Measurements from ENCODE around the gene ATRX. TPM values are rescaled to one million over a fixed set of nuclear protein-coding genes. Genes with fewer than 3 reads are reported as not detected.
A peak's percentile ranks its signal among the peaks of the same experiment; 100 is the strongest.
"Not testable (repeated sequence)": the region's sequence is repeated elsewhere in the genome, so short reads cannot be mapped to it uniquely, and the experiment has no call there.

ATRX gene
- total RNA-seq, 1 donor from 2014 or later: 129 TPM

DNA sequence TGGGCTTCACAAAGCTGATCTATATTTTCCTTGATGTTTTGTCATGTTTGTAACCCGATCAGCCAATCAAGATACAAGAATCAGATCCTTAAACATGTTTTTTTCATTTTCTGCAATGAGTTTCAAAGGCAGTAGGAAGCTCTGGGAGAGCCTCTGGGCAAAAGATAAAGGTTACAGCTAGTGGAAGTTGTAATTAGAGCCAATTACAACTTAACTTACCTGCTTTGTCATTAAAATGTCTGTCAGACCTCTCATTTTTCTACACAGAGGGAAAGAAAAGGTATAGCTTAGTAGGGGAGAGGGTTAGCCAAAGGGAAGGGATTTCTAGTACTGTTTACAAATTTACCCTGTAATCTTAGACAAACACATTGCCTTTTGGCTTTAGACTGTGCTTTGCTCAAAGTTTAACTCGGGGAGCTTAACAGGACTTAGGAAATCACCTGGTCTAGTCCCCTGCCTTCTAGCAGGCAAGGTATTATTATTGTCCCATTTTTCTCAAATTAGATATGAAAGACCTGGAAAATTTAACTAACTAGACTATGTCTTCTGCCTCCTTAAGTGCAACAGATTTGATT lies 283.0 kb downstream of the ATRX start:
- Histone ChIP-seq H3K4me2 (peak overlapping the region; percentile 50), H3K4me3 (no peak overlapping the region), H3K4me1 (peaks cover 8% of the 10 kb centered on the region), H3K27me3 (no peaks in the 10 kb centered on the region), H4K20me1 (ENCODE audit: low read depth) (no peaks in the 10 kb centered on the region), H3K9me3 (ENCODE audit: low read depth) (no peaks in the 10 kb centered on the region), H3K79me2 (ENCODE audit: low read depth) (no peaks in the 10 kb centered on the region), H2AFZ (replicated peaks) (no peak overlapping the region), H3K27ac (no peak overlapping the region), H3F3A (ENCODE audit: low read depth) (no peaks in the 10 kb centered on the region), H3K36me3 (no peaks in the 10 kb centered on the region), H3K9ac (no peak overlapping the region)
- Mint-ChIP-seq H3K4me1 (no peaks in the 10 kb centered on the region), H3K36me3 (no peaks in the 10 kb centered on the region), H3K27me3 (ENCODE audit: insufficient read depth, low read depth) (no peaks in the 10 kb centered on the region), H3K27ac (no peak overlapping the region), H3K4me3 (no peak overlapping the region), H3K9me3 (peaks cover 8% of the 10 kb centered on the region)
- no peak for DNase-seq (ENCODE audit: low spot score)
- TF ChIP-seq EZH2 (IDR thresholded peaks at IDR 0.05) (no peak), EZH2phosphoT487 (IDR thresholded peaks at IDR 0.05) (no peak)
- TF ChIP-seq, protein P1, sequence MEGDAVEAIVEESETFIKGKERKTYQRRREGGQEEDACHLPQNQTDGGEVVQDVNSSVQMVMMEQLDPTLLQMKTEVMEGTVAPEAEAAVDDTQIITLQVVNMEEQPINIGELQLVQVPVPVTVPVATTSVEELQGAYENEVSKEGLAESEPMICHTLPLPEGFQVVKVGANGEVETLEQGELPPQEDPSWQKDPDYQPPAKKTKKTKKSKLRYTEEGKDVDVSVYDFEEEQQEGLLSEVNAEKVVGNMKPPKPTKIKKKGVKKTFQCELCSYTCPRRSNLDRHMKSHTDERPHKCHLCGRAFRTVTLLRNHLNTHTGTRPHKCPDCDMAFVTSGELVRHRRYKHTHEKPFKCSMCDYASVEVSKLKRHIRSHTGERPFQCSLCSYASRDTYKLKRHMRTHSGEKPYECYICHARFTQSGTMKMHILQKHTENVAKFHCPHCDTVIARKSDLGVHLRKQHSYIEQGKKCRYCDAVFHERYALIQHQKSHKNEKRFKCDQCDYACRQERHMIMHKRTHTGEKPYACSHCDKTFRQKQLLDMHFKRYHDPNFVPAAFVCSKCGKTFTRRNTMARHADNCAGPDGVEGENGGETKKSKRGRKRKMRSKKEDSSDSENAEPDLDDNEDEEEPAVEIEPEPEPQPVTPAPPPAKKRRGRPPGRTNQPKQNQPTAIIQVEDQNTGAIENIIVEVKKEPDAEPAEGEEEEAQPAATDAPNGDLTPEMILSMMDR (IDR thresholded peaks at IDR 0.05): no peak

DNA sequence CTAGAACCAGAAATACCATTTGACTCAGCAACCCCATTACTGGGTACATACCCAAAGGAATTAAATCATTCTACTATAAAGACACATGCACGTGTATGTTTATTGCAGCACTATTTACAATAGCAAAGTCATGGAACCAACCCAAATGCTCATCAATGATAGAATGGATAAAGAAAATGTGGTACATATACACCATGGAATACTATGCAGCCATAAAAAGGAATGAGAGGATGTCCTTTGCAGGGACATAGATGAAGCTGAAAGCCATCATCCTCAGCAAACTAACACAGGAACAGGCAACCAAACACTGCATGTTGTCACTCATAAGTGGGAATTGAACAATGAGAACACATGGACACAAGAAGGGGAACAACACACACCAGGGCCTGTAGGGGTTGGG lies 285.9 kb downstream of the ATRX start:
- H3K4me1 Mint-ChIP-seq, H3K27ac ChIP-seq: not testable (repeated sequence)
- H3K9me3 Mint-ChIP-seq: peaks cover 12% of the 10 kb centered on the region

DNA sequence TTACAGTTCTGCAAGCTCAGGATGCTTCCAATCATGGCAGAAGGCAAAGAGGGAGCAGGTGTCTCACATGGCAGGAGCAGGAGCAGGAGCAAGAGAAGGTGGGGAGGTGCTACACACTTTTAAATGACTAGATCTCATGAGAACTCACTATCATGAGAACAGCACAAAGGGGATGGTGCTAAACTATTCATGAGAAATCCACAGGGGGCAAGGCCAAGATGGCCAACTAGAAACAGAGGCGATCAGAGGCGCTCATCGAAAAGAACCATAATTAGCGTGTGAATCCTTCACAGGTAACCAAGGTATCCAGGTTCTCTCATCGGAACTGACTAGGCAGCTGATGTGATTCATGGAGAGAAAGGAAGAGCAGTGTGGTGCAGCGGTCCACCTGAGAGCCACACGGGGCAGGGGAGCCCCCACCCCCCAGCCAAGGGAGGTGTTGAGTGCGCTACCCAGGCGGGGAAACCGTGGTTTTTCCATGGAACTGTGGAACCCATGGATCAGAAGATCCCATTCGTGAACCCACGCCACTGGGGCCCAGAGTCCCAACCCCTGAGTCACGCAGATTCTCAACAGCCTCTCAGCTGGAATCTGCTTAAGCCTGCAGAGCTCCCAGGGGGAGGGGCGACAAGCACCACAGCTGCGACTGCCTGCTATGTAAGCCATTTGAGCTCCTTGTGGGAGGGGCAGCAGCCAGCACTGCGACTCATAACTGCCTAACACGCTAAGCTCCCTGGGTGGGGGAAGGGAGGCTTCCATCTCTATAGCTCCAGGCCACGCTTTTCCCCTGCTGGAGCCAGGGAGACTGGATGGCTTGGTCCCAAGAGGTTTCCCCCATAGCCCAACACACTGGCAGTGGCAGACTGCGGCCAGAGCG lies 292.1 kb downstream of the ATRX start:
- Mint-ChIP-seq H3K27ac (no peak overlapping the region), H3K36me3 (no peaks in the 10 kb centered on the region), H3K4me3 (no peak overlapping the region), H3K9me3 (peaks cover 7% of the 10 kb centered on the region), H3K4me1 (peaks cover 5% of the 10 kb centered on the region), H3K27me3 (ENCODE audit: insufficient read depth, low read depth) (no peaks in the 10 kb centered on the region)
- DNase-seq (ENCODE audit: low spot score): peak; percentile 61
- peaks cover 5% of the 10 kb centered on the region for H3K9me3 ChIP-seq (ENCODE audit: low read depth)
- no peak overlapping the region for H2AFZ ChIP-seq (replicated peaks)
- no peaks in the 10 kb centered on the region for H4K20me1 ChIP-seq (ENCODE audit: low read depth)
- no peak overlapping the region for H3K9ac ChIP-seq
- H3K4me2 ChIP-seq: no peak overlapping the region
- no peaks in the 10 kb centered on the region for H3K79me2 ChIP-seq (ENCODE audit: low read depth)
- no peak overlapping the region for H3K27ac ChIP-seq
- H3K27me3 ChIP-seq: no peaks in the 10 kb centered on the region
- no peak overlapping the region for H3K4me3 ChIP-seq
- TF ChIP-seq, protein P1 (IDR thresholded peaks at IDR 0.05): no peak
- TF ChIP-seq EZH2 (IDR thresholded peaks at IDR 0.05): no peak
- no peak for TF ChIP-seq EZH2phosphoT487 (IDR thresholded peaks at IDR 0.05)
- no peaks in the 10 kb centered on the region for H3K4me1 ChIP-seq
- H3K36me3 ChIP-seq: no peaks in the 10 kb centered on the region
- no peaks in the 10 kb centered on the region for H3F3A ChIP-seq (ENCODE audit: low read depth)

More for the DNA sequence above, 285.9 kb downstream of the ATRX start:
- H3K79me2 ChIP-seq (ENCODE audit: low read depth); H3F3A ChIP-seq (ENCODE audit: low read depth); H3K4me3 ChIP-seq; H3K27me3 Mint-ChIP-seq (ENCODE audit: insufficient read depth, low read depth); H3K9ac ChIP-seq; DNase-seq (ENCODE audit: low spot score); H3K27me3 ChIP-seq; H3K36me3 Mint-ChIP-seq; H3K4me1 ChIP-seq; H2AFZ ChIP-seq (replicated peaks); H4K20me1 ChIP-seq (ENCODE audit: low read depth); H3K9me3 ChIP-seq (ENCODE audit: low read depth); H3K4me3 Mint-ChIP-seq; H3K27ac Mint-ChIP-seq; H3K36me3 ChIP-seq; H3K4me2 ChIP-seq: not testable (repeated sequence)

DNA sequence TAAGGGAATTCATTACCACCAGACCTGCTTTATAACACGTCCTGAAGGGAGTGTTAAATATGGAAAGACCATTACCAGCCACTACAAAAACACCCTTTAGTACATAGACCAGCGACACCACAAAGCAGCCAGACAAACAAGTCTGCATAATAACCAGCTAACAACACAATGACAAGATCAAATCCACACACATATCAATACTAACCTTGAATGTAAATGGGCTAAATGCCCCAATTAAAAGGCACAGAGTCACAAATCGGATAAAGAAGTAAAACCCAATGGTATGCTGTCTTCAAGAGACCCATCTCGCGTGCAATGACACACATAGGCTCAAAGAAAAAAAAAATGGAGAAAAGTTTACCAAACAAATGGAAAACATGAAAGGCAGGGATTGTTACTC lies 302.0 kb downstream of the ATRX start:
- Mint-ChIP-seq H3K27ac (no peak overlapping the region), H3K4me3 (no peak overlapping the region), H3K36me3 (no peaks in the 10 kb centered on the region), H3K4me1 (no peaks in the 10 kb centered on the region), H3K27me3 (ENCODE audit: insufficient read depth, low read depth) (no peaks in the 10 kb centered on the region), H3K9me3 (peaks cover 26% of the 10 kb centered on the region)
- Histone ChIP-seq H3K4me3 (no peak overlapping the region), H3K79me2 (ENCODE audit: low read depth) (no peaks in the 10 kb centered on the region), H3F3A (ENCODE audit: low read depth) (no peaks in the 10 kb centered on the region), H3K9me3 (ENCODE audit: low read depth) (peaks cover 9% of the 10 kb centered on the region), H4K20me1 (ENCODE audit: low read depth) (no peaks in the 10 kb centered on the region), H3K9ac (no peak overlapping the region), H3K27me3 (no peaks in the 10 kb centered on the region), H3K4me2 (no peak overlapping the region), H2AFZ (replicated peaks) (no peak overlapping the region), H3K27ac (no peak overlapping the region), H3K36me3 (no peaks in the 10 kb centered on the region), H3K4me1 (no peaks in the 10 kb centered on the region)
- DNase-seq (ENCODE audit: low spot score): no peak
- TF ChIP-seq EZH2 (IDR thresholded peaks at IDR 0.05): no peak
- TF ChIP-seq, protein P1 (IDR thresholded peaks at IDR 0.05): no peak
- TF ChIP-seq EZH2phosphoT487 (IDR thresholded peaks at IDR 0.05): no peak
